Keratinocyte (primary cell): ENCODE data around the gene CDH13. TPM values are rescaled to one million over a fixed set of nuclear protein-coding genes. Genes with fewer than 3 reads are reported as not detected.

Experiments
- DNase-seq: peaks from one replicate; pipeline ENCODE4 v3.0.0-alpha.2; 2011; ENCODE audit warnings: low read depth, missing footprints, low spot score
- FAIRE-seq: peaks from 2 replicates; lab custom pipeline; 2011; peaks lifted over from hg19 to GRCh38; lab: Jason Lieb, UNC
- H2AFZ ChIP-seq: 2 replicates; pipeline ENCODE4 v1.6.0; 2012; ENCODE audit warnings: low read length, control low read depth, inconsistent platforms; ENCODE audit not compliant: control insufficient read depth
- H3K27ac ChIP-seq: 2 replicates; pipeline ENCODE4 v1.5.1; 2011; ENCODE audit warnings: low read length; ENCODE audit not compliant: control insufficient read depth, insufficient read depth
- H3K27me3 ChIP-seq: 3 replicates; pipeline ENCODE4 v1.6.0; 2011; ENCODE audit warnings: low read length; ENCODE audit not compliant: control insufficient read depth, insufficient read depth; ENCODE audit errors: extremely low read depth
- H3K36me3 ChIP-seq, 2 experiments: 2 replicates in 1 of 2; 3 replicates in 1 of 2; pipeline ENCODE4 v1.5.1; 2011; ENCODE audit warnings: low read length in 2 of 2, mild to moderate bottlenecking in 1 of 2; ENCODE audit not compliant: control insufficient read depth in 2 of 2, insufficient read depth in 2 of 2; ENCODE audit errors: extremely low read depth in 1 of 2
- H3K4me1 ChIP-seq: 3 replicates; pipeline ENCODE4 v1.5.1; 2011; ENCODE audit warnings: low read length; ENCODE audit not compliant: control insufficient read depth, insufficient read depth; ENCODE audit errors: extremely low read depth
- H3K4me2 ChIP-seq: 3 replicates; pipeline ENCODE4 v1.6.0; 2011; ENCODE audit warnings: low read depth, low read length; ENCODE audit not compliant: control insufficient read depth, insufficient read depth; ENCODE audit errors: extremely low read depth
- H3K4me3 ChIP-seq, 3 experiments: fragments of 200-600 bp in 1 of 3; sonication (generic) in 1 of 3; 2 replicates in 2 of 3; 3 replicates in 1 of 3; pipeline ENCODE4 v1.5.1; 2011 to 2016; ENCODE audit warnings: low read length in 3 of 3, mild to moderate bottlenecking in 3 of 3, control low read depth in 2 of 3, inconsistent platforms in 1 of 3, low read depth in 1 of 3, mixed read lengths in 1 of 3, mixed run types in 1 of 3, moderate library complexity in 1 of 3; ENCODE audit not compliant: control insufficient read depth in 2 of 3, insufficient read depth in 2 of 3; ENCODE audit errors: extremely low read depth in 1 of 3
- H3K79me2 ChIP-seq: 2 replicates; pipeline ENCODE4 v1.6.0; 2012; ENCODE audit warnings: low read length; ENCODE audit not compliant: control insufficient read depth, insufficient read depth
- H3K9ac ChIP-seq: 3 replicates; pipeline ENCODE4 v1.6.0; 2011; ENCODE audit warnings: low read length; ENCODE audit not compliant: control insufficient read depth, insufficient read depth; ENCODE audit errors: extremely low read depth
- H3K9me1 ChIP-seq: 3 replicates; pipeline ENCODE4 v1.6.0; 2011; ENCODE audit warnings: low read length; ENCODE audit not compliant: control insufficient read depth, insufficient read depth; ENCODE audit errors: extremely low read depth
- H3K9me3 ChIP-seq: 2 replicates; pipeline ENCODE4 v1.5.1; 2012; ENCODE audit warnings: low read depth, low read length; ENCODE audit not compliant: control insufficient read depth
- H4K20me1 ChIP-seq: 3 replicates; pipeline ENCODE4 v1.6.0; 2011; ENCODE audit warnings: low read length; ENCODE audit not compliant: control insufficient read depth, insufficient read depth; ENCODE audit errors: extremely low read depth
- EZH2 ChIP-seq: IDR thresholded peaks from one replicate; pipeline ENCODE4 v1.6.1; 2012; ENCODE audit warnings: inconsistent platforms, mild to moderate bottlenecking, low read length, moderate library complexity
- dilution Hi-C: fragments of 300-500 bp; cut with MboI; formaldehyde crosslinking; loops from one replicate; pipeline ENCODE4 v1.7.0; 2020; ENCODE audit warnings: low sequenced_read_pairs; ENCODE audit not compliant: extremely low pct_ligation_motif_present
- polyA plus RNA-seq, 5 experiments: library from polyadenylated mRNA; depleted of rRNA in 3 of 5; stranded (reverse) in 3 of 5; stranded (forward) in 1 of 5; unstranded in 1 of 5; fragments of >200 nt; gene quantifications; 1 replicate in 1 of 5; 2 replicates in 3 of 5; 3 replicates in 1 of 5; pipeline versions ENCODE4 v1.2.1 to v1.2.3, GENCODE V29; 2011 to 2012; ENCODE audit warnings: missing spikeins in 2 of 5, low read depth in 1 of 5, low replicate concordance in 1 of 5
- TF ChIP-seq, protein P1 (sequence below), 3 experiments: IDR thresholded peaks in 1 of 3; conservative IDR thresholded peaks in 1 of 3; optimal IDR thresholded peaks in 1 of 3; 2 replicates in 2 of 3; 3 replicates in 1 of 3; pipeline versions ENCODE3 to v1.5.1; 2011; ENCODE audit warnings: low read length in 3 of 3, mild to moderate bottlenecking in 3 of 3, moderate library complexity in 2 of 3, control low read depth in 1 of 3, inconsistent platforms in 1 of 3; ENCODE audit not compliant: insufficient read depth in 2 of 3; ENCODE audit errors: extremely low read depth in 1 of 3

Gene CDH13
- polyA plus RNA-seq, 1 donor (not counting 4 experiments of a cell fraction or from before 2014, with no cell fraction given) = 111 TPM

DNA sequence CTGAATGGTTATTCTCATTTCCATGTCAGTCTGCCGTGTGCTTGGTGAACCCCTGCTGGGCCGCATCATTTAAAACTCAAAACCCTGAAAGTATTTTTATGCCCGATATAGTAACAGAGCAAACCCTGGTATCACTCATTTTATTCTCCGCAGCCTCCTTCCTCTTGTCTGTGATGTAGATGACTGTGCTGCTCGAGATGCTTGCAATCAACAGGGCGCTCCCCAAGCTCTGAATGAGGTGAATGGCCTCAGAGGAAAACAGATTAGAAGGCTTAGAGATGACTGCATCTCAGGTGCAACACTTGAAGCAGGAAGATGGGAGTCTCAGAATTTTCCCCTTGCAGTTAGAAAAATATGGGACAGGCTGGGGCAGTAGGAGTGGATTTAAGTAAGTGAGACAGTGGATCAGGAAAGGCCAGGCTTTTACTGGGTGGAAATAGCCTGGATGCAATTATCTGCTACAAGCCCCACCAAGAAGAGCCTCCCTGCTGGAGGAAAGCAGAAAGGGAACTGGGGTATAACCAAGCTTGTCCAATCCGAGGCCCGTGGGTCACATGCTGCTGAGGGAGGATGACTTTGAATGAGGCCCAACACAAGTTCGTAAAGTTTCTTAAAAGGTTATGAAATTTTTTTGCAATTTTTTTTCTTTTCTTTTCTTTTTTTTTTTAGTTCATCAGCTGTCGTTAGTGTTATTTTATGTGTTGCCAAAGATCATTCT lies 166.9 kb downstream of the CDH13 start:
- Histone ChIP-seq H3K4me2 (no peak overlapping the region), H3K27me3 (no peaks in the 10 kb centered on the region), H4K20me1 (no peaks in the 10 kb centered on the region), H2AFZ (no peak overlapping the region), H3K4me1 (no peaks in the 10 kb centered on the region), H3K9me1 (no peaks in the 10 kb centered on the region), H3K36me3 (peaks cover 0 to 4% of the 10 kb centered on the region in 2 experiments), H3K9ac (no peak overlapping the region), H3K27ac (no peak overlapping the region), H3K9me3 (no peaks in the 10 kb centered on the region), H3K4me3 (no peak overlapping the region), H3K79me2 (no peaks in the 10 kb centered on the region)
- no peak for FAIRE-seq
- DNase-seq = no peak
- dilution Hi-C loops = no loop called here
- TF ChIP-seq EZH2 = no peak
- TF ChIP-seq, protein P1, sequence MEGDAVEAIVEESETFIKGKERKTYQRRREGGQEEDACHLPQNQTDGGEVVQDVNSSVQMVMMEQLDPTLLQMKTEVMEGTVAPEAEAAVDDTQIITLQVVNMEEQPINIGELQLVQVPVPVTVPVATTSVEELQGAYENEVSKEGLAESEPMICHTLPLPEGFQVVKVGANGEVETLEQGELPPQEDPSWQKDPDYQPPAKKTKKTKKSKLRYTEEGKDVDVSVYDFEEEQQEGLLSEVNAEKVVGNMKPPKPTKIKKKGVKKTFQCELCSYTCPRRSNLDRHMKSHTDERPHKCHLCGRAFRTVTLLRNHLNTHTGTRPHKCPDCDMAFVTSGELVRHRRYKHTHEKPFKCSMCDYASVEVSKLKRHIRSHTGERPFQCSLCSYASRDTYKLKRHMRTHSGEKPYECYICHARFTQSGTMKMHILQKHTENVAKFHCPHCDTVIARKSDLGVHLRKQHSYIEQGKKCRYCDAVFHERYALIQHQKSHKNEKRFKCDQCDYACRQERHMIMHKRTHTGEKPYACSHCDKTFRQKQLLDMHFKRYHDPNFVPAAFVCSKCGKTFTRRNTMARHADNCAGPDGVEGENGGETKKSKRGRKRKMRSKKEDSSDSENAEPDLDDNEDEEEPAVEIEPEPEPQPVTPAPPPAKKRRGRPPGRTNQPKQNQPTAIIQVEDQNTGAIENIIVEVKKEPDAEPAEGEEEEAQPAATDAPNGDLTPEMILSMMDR (optimal IDR thresholded peaks at IDR 0.05 in 1 of 3, IDR thresholded peaks at IDR 0.05 in 1 of 3, conservative IDR thresholded peaks at IDR 0.05 in 1 of 3; ENCODE audit: extremely low read depth in 1 of 3, insufficient read depth in 2 of 3, low read length in 3 of 3) = no peak

- no peaks in the 10 kb centered on the region for H4K20me1 ChIP-seq
- no peak overlapping the region for H3K9ac ChIP-seq
- H3K9me1 ChIP-seq = no peaks in the 10 kb centered on the region
- H3K27me3 ChIP-seq = no peaks in the 10 kb centered on the region
- TF ChIP-seq, protein P1 (optimal IDR thresholded peaks at IDR 0.05 in 1 of 3, IDR thresholded peaks at IDR 0.05 in 1 of 3, conservative IDR thresholded peaks at IDR 0.05 in 1 of 3; ENCODE audit: extremely low read depth in 1 of 3, insufficient read depth in 2 of 3, low read length in 3 of 3) = no peak
- TF ChIP-seq EZH2 = no peak
- H2AFZ ChIP-seq = no peak overlapping the region
- no peaks in the 10 kb centered on the region for H3K4me1 ChIP-seq
- dilution Hi-C loops = no loop called here
- DNase-seq (no peak), FAIRE-seq (no peak)
- H3K27ac ChIP-seq = no peak overlapping the region
- no peaks in the 10 kb centered on the region for H3K79me2 ChIP-seq
- no peaks in the 10 kb centered on the region for H3K9me3 ChIP-seq
- H3K36me3 ChIP-seq = peaks cover 0 to 4% of the 10 kb centered on the region in 2 experiments
- no peak overlapping the region for H3K4me3 ChIP-seq
- H3K4me2 ChIP-seq = no peak overlapping the region
Measured at GRCh38 chr16:82796047-82796446, 169.3 kb downstream of the CDH13 start.
